Suprapubic skin (tissue), 4 donors: Measurements from ENCODE around the gene APOE. TPM values are rescaled to one million over a fixed set of nuclear protein-coding genes. Genes with fewer than 3 reads are reported as not detected.

Source experiments
- DNase-seq, 2 donors: peaks; one replicate each; pipeline ENCODE4 v3.0.0-alpha.2; 2019; ENCODE audit warnings: low spot score in 2 of 2
- H3K27ac ChIP-seq: fragments of 200-600 bp; sonication (generic); one replicate; pipeline ENCODE4 v1.5.1; 2019
- H3K27me3 ChIP-seq: fragments of 200-600 bp; sonication (generic); one replicate; pipeline ENCODE4 v1.5.1; 2019
- H3K36me3 ChIP-seq: fragments of 200-600 bp; sonication (generic); one replicate; pipeline ENCODE4 v1.5.1; 2019
- H3K4me1 ChIP-seq: fragments of 200-600 bp; sonication (generic); one replicate; pipeline ENCODE4 v1.5.1; 2019
- H3K4me3 ChIP-seq: fragments of 200-600 bp; sonication (generic); one replicate; pipeline ENCODE4 v1.5.1; 2019; ENCODE audit warnings: mild to moderate bottlenecking
- H3K9me3 ChIP-seq: fragments of 200-600 bp; sonication (generic); one replicate; pipeline ENCODE4 v1.5.1; 2019
- EP300 ChIP-seq: sonication (generic); formaldehyde crosslinking; IDR thresholded peaks from one replicate; pipeline ENCODE4 v1.6.1; 2017; ENCODE audit warnings: antibody characterized with exemption
- POLR2A ChIP-seq, 2 donors: fragments of 450-650 bp; IDR thresholded peaks; one replicate each; pipeline ENCODE4 v1.6.1; 2017; ENCODE audit warnings: antibody characterized with exemption in 2 of 2, mild to moderate bottlenecking in 2 of 2, moderate library complexity in 2 of 2
- POLR2AphosphoS5 ChIP-seq, 3 donors: sonication (generic); formaldehyde crosslinking; IDR thresholded peaks; one replicate each; pipeline ENCODE4 v1.6.1; 2017; ENCODE audit warnings: antibody characterized with exemption in 3 of 3
- WGBS: methylation state at CpG from one replicate; pipeline ENCODE4 v1.1.5; 2018; 5-methylcytosine and 5-hydroxymethylcytosine counted together
- total RNA-seq, 4 donors: library from RNA; depleted of rRNA; stranded (reverse); fragments of >200 nt; gene quantifications; one replicate each; pipeline ENCODE4 v1.1.0, GENCODE V29; 2016
- TF ChIP-seq, protein P1 (sequence below), 2 donors: fragments of 200-600 bp in 1 of 2; fragments of 450-650 bp in 1 of 2; sonication (generic) in 1 of 2; IDR thresholded peaks; one replicate each; pipeline ENCODE4 v1.5.1; 2016 to 2019; ENCODE audit warnings: antibody characterized with exemption in 2 of 2, mild to moderate bottlenecking in 1 of 2, moderate library complexity in 1 of 2

APOE gene
- total RNA-seq, 4 donors from 2014 or later, result 418 to 859 (median 594) TPM

DNA sequence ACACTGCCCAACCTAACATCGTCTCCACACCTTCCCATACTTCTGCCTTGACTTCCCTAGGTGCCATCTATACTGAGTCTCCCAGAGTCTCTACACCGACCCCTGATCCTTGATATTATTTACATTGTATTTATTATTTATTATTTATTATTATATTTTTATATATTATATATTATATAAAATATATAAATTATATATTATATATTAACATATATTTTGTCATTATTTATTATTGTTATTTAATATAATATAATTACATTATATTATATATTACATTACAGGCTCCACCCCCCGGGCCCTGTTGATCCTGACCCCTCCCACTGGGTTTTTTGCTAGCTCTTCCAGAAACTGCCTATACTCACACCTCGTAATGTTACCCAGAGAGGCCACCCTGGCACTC, 32.9 kb upstream of the APOE start:
- Histone ChIP-seq H3K4me1 (peaks cover 2% of the 10 kb centered on the region), H3K27me3 (no peaks in the 10 kb centered on the region), H3K36me3 (peaks cover 69% of the 10 kb centered on the region), H3K4me3 (no peak overlapping the region), H3K27ac (no peak overlapping the region), H3K9me3 (no peaks in the 10 kb centered on the region)
- DNase-seq, result no peak
- no peak for TF ChIP-seq EP300
- TF ChIP-seq, protein P1, sequence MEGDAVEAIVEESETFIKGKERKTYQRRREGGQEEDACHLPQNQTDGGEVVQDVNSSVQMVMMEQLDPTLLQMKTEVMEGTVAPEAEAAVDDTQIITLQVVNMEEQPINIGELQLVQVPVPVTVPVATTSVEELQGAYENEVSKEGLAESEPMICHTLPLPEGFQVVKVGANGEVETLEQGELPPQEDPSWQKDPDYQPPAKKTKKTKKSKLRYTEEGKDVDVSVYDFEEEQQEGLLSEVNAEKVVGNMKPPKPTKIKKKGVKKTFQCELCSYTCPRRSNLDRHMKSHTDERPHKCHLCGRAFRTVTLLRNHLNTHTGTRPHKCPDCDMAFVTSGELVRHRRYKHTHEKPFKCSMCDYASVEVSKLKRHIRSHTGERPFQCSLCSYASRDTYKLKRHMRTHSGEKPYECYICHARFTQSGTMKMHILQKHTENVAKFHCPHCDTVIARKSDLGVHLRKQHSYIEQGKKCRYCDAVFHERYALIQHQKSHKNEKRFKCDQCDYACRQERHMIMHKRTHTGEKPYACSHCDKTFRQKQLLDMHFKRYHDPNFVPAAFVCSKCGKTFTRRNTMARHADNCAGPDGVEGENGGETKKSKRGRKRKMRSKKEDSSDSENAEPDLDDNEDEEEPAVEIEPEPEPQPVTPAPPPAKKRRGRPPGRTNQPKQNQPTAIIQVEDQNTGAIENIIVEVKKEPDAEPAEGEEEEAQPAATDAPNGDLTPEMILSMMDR (IDR thresholded peaks at IDR 0.05), result no peak
- no peak for TF ChIP-seq POLR2A (IDR thresholded peaks at IDR 0.05)
- no peak for TF ChIP-seq POLR2AphosphoS5 (IDR thresholded peaks at IDR 0.05)
- 92% methylated on average over 4 of the region's 4 CpGs for WGBS

DNA sequence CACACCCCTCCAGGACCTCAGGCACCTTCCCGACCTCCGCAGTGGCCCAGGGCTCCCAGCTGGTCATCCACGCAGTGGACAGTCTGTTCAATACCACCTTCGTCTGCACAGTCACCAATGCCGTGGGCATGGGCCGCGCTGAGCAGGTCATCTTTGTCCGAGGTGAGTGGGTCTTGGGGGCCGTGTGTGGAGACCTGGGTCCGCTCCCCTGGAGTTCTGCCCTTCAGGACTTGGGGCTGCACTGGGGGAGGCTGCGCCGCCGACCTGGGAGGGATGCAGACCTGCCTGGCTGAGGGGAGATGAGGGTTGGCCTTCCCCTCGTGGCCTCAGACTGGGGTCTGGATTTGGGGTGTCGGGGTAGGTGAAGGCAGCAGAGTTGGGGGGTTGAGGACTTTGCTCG, 31.3 kb upstream of the APOE start:
- TF ChIP-seq POLR2A (IDR thresholded peaks at IDR 0.05) (no peak), EP300 (no peak), POLR2AphosphoS5 (IDR thresholded peaks at IDR 0.05) (no peak)
- TF ChIP-seq, protein P1 (IDR thresholded peaks at IDR 0.05), result no peak
- Histone ChIP-seq H3K4me1 (peaks cover 3% of the 10 kb centered on the region), H3K27ac (no peak overlapping the region), H3K27me3 (no peaks in the 10 kb centered on the region), H3K36me3 (peaks cover 78% of the 10 kb centered on the region), H3K4me3 (no peak overlapping the region), H3K9me3 (no peaks in the 10 kb centered on the region)
- no peak for DNase-seq
- WGBS, result 85% methylated on average over 7 of the region's 16 CpGs

DNA sequence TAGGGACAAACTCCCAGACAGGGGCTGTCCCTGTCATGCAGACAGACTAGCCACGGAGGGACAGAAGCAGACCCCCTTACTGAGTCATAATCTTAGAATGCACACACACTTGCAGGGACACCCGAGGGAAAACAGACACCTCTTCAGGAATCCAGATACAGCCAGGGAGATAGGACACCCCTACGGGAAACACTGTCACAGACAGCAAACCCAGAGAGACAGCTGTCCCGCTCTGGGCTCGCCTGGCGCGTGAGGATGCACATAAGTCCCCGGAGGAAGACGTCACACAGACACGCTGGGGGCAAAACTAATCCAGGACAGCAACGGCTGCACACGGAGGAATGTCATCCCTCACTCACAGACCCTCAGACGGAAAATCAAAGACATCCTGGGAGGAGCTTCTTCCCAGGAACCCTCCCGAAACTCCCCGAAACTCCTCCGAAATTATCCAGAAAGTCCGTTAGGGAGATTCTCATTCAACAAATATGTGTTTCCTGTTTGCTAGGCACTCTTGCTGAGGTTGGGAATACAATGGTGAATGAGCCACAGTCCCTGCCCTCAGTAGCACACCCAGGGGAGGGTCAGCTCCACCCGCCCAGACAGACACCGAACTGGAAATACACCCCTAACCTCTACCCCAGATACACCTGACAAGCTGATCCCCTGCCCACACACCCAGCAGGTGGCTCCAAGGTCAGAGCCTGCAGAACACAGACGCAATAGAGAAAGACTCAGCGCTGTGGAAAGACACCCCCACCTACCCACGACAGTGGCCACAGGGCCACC, 29.7 kb upstream of the APOE start:
- no peak overlapping the region for H3K27ac ChIP-seq
- no peaks in the 10 kb centered on the region for H3K27me3 ChIP-seq
- H3K36me3 ChIP-seq, result peaks cover 74% of the 10 kb centered on the region
- WGBS, result 71% methylated on average over 22 of the region's 22 CpGs
- H3K9me3 ChIP-seq, result no peaks in the 10 kb centered on the region
- no peak overlapping the region for H3K4me3 ChIP-seq
- peaks cover 3% of the 10 kb centered on the region for H3K4me1 ChIP-seq
- DNase-seq, result no peak
- TF ChIP-seq, protein P1 (IDR thresholded peaks at IDR 0.05), result no peak
- no peak for TF ChIP-seq EP300
- TF ChIP-seq POLR2AphosphoS5 (IDR thresholded peaks at IDR 0.05), result no peak
- no peak for TF ChIP-seq POLR2A (IDR thresholded peaks at IDR 0.05)

DNA sequence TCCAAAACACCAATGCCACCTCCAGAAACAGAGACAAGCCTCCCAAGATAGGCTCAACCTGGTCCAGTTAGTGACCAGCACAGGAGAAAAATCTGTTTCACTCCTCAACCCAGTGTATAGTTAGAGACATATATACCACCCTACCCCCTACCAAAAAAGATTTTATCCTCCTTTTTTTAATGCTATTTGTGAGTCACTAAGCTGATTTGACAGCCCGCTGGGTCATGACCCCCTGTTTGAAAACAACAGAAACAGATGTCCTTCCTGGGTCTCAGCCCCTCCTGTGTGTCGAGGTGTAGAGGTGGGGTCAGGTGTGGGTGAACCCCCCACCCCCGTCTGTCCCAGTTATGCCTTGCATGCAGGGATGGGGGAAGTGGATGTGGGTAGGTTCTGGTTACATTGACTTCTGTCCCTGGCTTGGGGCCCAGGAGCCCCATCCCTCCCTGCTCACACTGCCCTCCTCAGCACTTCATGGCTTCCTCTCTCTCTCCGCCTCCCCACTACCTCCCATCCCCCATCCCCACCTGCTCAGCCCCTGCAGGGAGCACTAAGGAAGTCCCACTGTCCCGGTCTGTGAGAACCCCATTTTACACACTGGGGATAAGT, 28.6 kb upstream of the APOE start:
- WGBS, result 67% methylated on average over 5 of the region's 5 CpGs
- TF ChIP-seq POLR2A (IDR thresholded peaks at IDR 0.05), result no peak
- TF ChIP-seq, protein P1 (IDR thresholded peaks at IDR 0.05), result no peak
- TF ChIP-seq POLR2AphosphoS5 (IDR thresholded peaks at IDR 0.05), result no peak
- no peak for TF ChIP-seq EP300
- Histone ChIP-seq H3K36me3 (peaks cover 64% of the 10 kb centered on the region), H3K4me3 (no peak overlapping the region), H3K9me3 (no peaks in the 10 kb centered on the region), H3K27me3 (no peaks in the 10 kb centered on the region), H3K27ac (no peak overlapping the region), H3K4me1 (peaks cover 3% of the 10 kb centered on the region)
- DNase-seq, result no peak

DNA sequence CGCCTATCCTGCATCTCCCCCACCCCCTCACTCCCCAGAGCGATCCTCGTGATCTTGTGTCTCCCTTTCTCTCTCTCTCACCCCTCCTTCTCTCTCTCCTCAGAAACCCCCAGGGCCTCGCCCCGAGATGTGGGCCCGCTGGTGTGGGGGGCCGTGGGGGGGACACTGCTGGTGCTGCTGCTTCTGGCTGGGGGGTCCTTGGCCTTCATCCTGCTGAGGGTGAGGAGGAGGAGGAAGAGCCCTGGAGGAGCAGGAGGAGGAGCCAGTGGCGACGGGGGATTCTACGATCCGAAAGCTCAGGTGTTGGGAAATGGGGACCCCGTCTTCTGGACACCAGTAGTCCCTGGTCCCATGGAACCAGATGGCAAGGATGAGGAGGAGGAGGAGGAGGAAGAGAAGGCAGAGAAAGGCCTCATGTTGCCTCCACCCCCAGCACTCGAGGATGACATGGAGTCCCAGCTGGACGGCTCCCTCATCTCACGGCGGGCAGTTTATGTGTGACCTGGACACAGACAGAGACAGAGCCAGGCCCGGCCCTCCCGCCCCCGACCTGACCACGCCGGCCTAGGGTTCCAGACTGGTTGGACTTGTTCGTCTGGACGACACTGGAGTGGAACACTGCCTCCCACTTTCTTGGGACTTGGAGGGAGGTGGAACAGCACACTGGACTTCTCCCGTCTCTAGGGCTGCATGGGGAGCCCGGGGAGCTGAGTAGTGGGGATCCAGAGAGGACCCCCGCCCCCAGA, 27.3 kb upstream of the APOE start:
- Histone ChIP-seq H3K36me3 (peaks cover 53% of the 10 kb centered on the region), H3K9me3 (no peaks in the 10 kb centered on the region), H3K4me3 (no peak overlapping the region), H3K27ac (no peak overlapping the region), H3K4me1 (peaks cover 3% of the 10 kb centered on the region), H3K27me3 (no peaks in the 10 kb centered on the region)
- DNase-seq, result no peak
- WGBS, result 74% methylated on average over 16 of the region's 26 CpGs
- no peak for TF ChIP-seq POLR2AphosphoS5 (IDR thresholded peaks at IDR 0.05)
